HepG2 (cell line): ENCODE measurements around the gene IFT22. TPM values are rescaled to one million over a fixed set of nuclear protein-coding genes. Genes with fewer than 3 reads are reported as not detected.

ENCODE experiments used
- ATAC-seq: fragments of 200-7000 bp; cut with Tn5 transposase; 3 replicates; pipeline ENCODE4 v1.9.1; 2020; ENCODE audit warnings: mild to moderate bottlenecking, moderate library complexity
- BruUV-seq: library from RNA; stranded (reverse); fragments of 400-500 nt; replicated peaks from 2 replicates; lab custom pipeline; 2021; lab: Mats Ljungman, UMichigan
- CTCF ChIA-PET: fragments of 300-600 bp; formaldehyde crosslinking; extraction: SDS; loops from one replicate; lab custom pipeline; 2021; ENCODE audit warnings: low total read pairs, inconsistent platforms, low intra/inter-chr PET ratio; lab: Yijun Ruan, JAX
- POLR2A ChIA-PET: fragments of 350-600 bp; sonication (Branson Sonifier 250); formaldehyde crosslinking; loops from one replicate; lab custom pipeline; 2020; ENCODE audit warnings: antibody characterized with exemption, inconsistent platforms; lab: Yijun Ruan, JAX
- DNase-seq: peaks from one replicate; pipeline ENCODE4 v3.0.0-alpha.2; 2015; ENCODE audit warnings: low spot score
- FAIRE-seq: peaks from 3 replicates; lab custom pipeline; 2011; peaks lifted over from hg19 to GRCh38; lab: Jason Lieb, UNC
- H2AFZ ChIP-seq: one replicate; pipeline ENCODE4 v1.6.1; 2011; ENCODE audit warnings: low read length, inconsistent platforms
- H3K27ac ChIP-seq: fragments of 300-600 bp; 3 replicates; pipeline ENCODE4 v1.8.0; 2011; ENCODE audit warnings: mixed run types, mild to moderate bottlenecking, mixed read lengths, low read length, inconsistent platforms; ENCODE audit not compliant: insufficient read depth; ENCODE audit errors: extremely low read length
- H3K27me3 ChIP-seq, 2 experiments: fragments of 200-600 bp in 1 of 2; 2 replicates in 1 of 2; 3 replicates in 1 of 2; pipeline versions ENCODE4 v1.6.0 to v1.8.0; 2011; ENCODE audit warnings: low read length in 2 of 2, mild to moderate bottlenecking in 2 of 2, moderate library complexity in 2 of 2, inconsistent platforms in 1 of 2; ENCODE audit not compliant: insufficient read depth in 2 of 2, control insufficient read depth in 1 of 2
- H3K36me3 ChIP-seq, 2 experiments: fragments of 200-600 bp in 1 of 2; replicated peaks in 1 of 2; 2 replicates in 1 of 2; 3 replicates in 1 of 2; pipeline versions ENCODE4 v1.5.1 to v1.8.0; 2011; ENCODE audit warnings: low read length in 2 of 2, inconsistent platforms in 1 of 2; ENCODE audit not compliant: insufficient read depth in 2 of 2, control insufficient read depth in 1 of 2
- H3K4me1 ChIP-seq: 2 replicates; pipeline ENCODE4 v1.5.1; 2012; ENCODE audit warnings: low read length, inconsistent platforms; ENCODE audit not compliant: insufficient read depth
- H3K4me2 ChIP-seq: 2 replicates; pipeline ENCODE4 v1.6.0; 2011; ENCODE audit warnings: low read depth, low read length, inconsistent platforms
- H3K4me3 ChIP-seq, 3 experiments: fragments of 200-600 bp in 1 of 3; sonication (generic), shearing (Covaris generic) in 1 of 3; replicated peaks in 1 of 3; 2 replicates each; pipeline ENCODE4 v1.5.1; 2011 to 2016; ENCODE audit warnings: low read length in 3 of 3, inconsistent platforms in 2 of 3, low read depth in 2 of 3, mild to moderate bottlenecking in 2 of 3, control low read depth in 1 of 3, mixed read lengths in 1 of 3; ENCODE audit not compliant: insufficient read depth in 1 of 3
- H3K79me2 ChIP-seq: one replicate; pipeline ENCODE4 v1.6.1; 2011; ENCODE audit warnings: low read length, inconsistent platforms; ENCODE audit not compliant: insufficient read depth
- H3K9ac ChIP-seq: 2 replicates; pipeline ENCODE4 v1.6.0; 2011; ENCODE audit warnings: mild to moderate bottlenecking, low read depth, low read length, inconsistent platforms; ENCODE audit not compliant: insufficient read depth
- H3K9me3 ChIP-seq: 2 replicates; pipeline ENCODE4 v1.5.1; 2012; ENCODE audit warnings: mild to moderate bottlenecking, low read length
- H4K20me1 ChIP-seq: 2 replicates; pipeline ENCODE4 v1.6.0; 2011; ENCODE audit warnings: inconsistent platforms, mild to moderate bottlenecking, low read length, moderate library complexity; ENCODE audit not compliant: insufficient read depth
- CBFB ChIP-seq: sonication (generic); formaldehyde crosslinking; IDR thresholded peaks from 2 replicates; pipeline ENCODE4 v1.4.0; 2020; ENCODE audit warnings: missing genetic modification reagents
- DRAP1 ChIP-seq: IDR thresholded peaks from 2 replicates; pipeline ENCODE4 v1.6.1; 2016; ENCODE audit warnings: missing genetic modification reagents, missing compliant biosample characterization
- ELF4 ChIP-seq: sonication (generic); formaldehyde crosslinking; IDR thresholded peaks from 2 replicates; pipeline ENCODE4 v1.5.0; 2020; ENCODE audit warnings: missing genetic modification reagents, mild to moderate bottlenecking, moderate library complexity, borderline replicate concordance
- EP300 ChIP-seq, 3 experiments: sonication (generic) in 1 of 3; formaldehyde crosslinking in 1 of 3; IDR thresholded peaks; 2 replicates each; pipeline versions ENCODE4 v1.5.1 to v1.6.1; 2011 to 2020; ENCODE audit warnings: low read depth in 2 of 3, low read length in 2 of 3, borderline replicate concordance in 1 of 3, improper control_type of control experiment in 1 of 3, mild to moderate bottlenecking in 1 of 3, missing genetic modification reagents in 1 of 3, moderate library complexity in 1 of 3
- GTF3A ChIP-seq: sonication (generic); formaldehyde crosslinking; conservative IDR thresholded peaks from 2 replicates; pipeline ENCODE4 v1.4.0; 2020; ENCODE audit warnings: mild to moderate bottlenecking, missing genetic modification reagents
- HMGXB3 ChIP-seq: sonication (generic); formaldehyde crosslinking; IDR thresholded peaks from 2 replicates; pipeline ENCODE4 v1.4.0; 2020; ENCODE audit warnings: missing genetic modification reagents, borderline replicate concordance
- HOXA9 ChIP-seq: sonication (generic); formaldehyde crosslinking; IDR thresholded peaks from 2 replicates; pipeline ENCODE4 v1.8.1; 2022; ENCODE audit warnings: missing genetic modification reagents, mild to moderate bottlenecking, moderate library complexity, borderline replicate concordance
- IRF2 ChIP-seq: IDR thresholded peaks from 2 replicates; pipeline ENCODE4 v1.6.1; 2018; ENCODE audit warnings: missing genetic modification reagents, missing compliant biosample characterization
- KLF11 ChIP-seq: IDR thresholded peaks from 2 replicates; pipeline ENCODE4 v1.6.1; 2016; ENCODE audit warnings: missing compliant biosample characterization
- MEIS2 ChIP-seq: sonication (generic); formaldehyde crosslinking; IDR thresholded peaks from 2 replicates; pipeline ENCODE4 v1.9.0; 2021; ENCODE audit warnings: mild to moderate bottlenecking, missing genetic modification reagents
- NR2F1 ChIP-seq, 2 experiments: fragments of 450-650 bp in 1 of 2; formaldehyde crosslinking in 1 of 2; IDR thresholded peaks; 2 replicates each; pipeline versions ENCODE4 v1.5.0 to v1.6.1; 2016 to 2020; ENCODE audit warnings: mild to moderate bottlenecking in 1 of 2, missing compliant biosample characterization in 1 of 2, missing genetic modification reagents in 1 of 2, moderate library complexity in 1 of 2
- RBM39 ChIP-seq: fragments of 200-400 bp; formaldehyde crosslinking; IDR thresholded peaks from one replicate; pipeline ENCODE4 v1.6.1; 2018; ENCODE audit warnings: antibody characterized with exemption, mild to moderate bottlenecking, low read depth, low read length; ENCODE audit not compliant: poor library complexity, severe bottlenecking
- SP140L ChIP-seq: sonication (generic); formaldehyde crosslinking; IDR thresholded peaks from 2 replicates; pipeline ENCODE4 v1.4.0; 2020; ENCODE audit warnings: missing genetic modification reagents, borderline replicate concordance
- SP2 ChIP-seq: sonication (generic); formaldehyde crosslinking; IDR thresholded peaks from 2 replicates; pipeline ENCODE4 v1.5.1; 2020; ENCODE audit warnings: mild to moderate bottlenecking, missing genetic modification reagents
- ZBTB7B ChIP-seq: sonication (generic); formaldehyde crosslinking; IDR thresholded peaks from 2 replicates; pipeline ENCODE4 v1.4.0; 2020; ENCODE audit warnings: missing genetic modification reagents
- ZNF124 ChIP-seq: sonication (generic); formaldehyde crosslinking; IDR thresholded peaks from 2 replicates; pipeline ENCODE4 v1.4.0; 2020; ENCODE audit warnings: missing genetic modification reagents
- ZNF607 ChIP-seq: sonication (generic); formaldehyde crosslinking; IDR thresholded peaks from 2 replicates; pipeline ENCODE4 v1.5.1; 2020; ENCODE audit warnings: missing genetic modification reagents, mild to moderate bottlenecking, borderline replicate concordance
- ZNF709 ChIP-seq: sonication (generic); formaldehyde crosslinking; IDR thresholded peaks from 2 replicates; pipeline ENCODE4 v1.5.0; 2020; ENCODE audit warnings: mild to moderate bottlenecking, missing genetic modification reagents
- WGBS: methylation state at CpG from one replicate; pipeline ENCODE4 v1.1.6; 2017; ENCODE audit warnings: low lambda C conversion rate; 5-methylcytosine and 5-hydroxymethylcytosine counted together
- in situ Hi-C: cut with HindIII; loops from 2 replicates; pipeline ENCODE4 v1.10.0; 2017; ENCODE audit warnings: low pct_unique_long_range_greater_than_20kb; ENCODE audit not compliant: extremely low pct_ligation_motif_present
- intact Hi-C: fragments of 100-400 bp; cut with micrococcal nuclease; formaldehyde crosslinking; loops from one replicate; pipeline ENCODE4 v1.10.0; 2022; ENCODE audit not compliant: unreplicated experiment
- polyA plus RNA-seq, 8 experiments: library from polyadenylated mRNA; depleted of rRNA in 3 of 8; stranded (reverse) in 7 of 8; unstranded in 1 of 8; fragments of >200 nt; fragmentation: Illumina TruSeq in 4 of 8; extraction: Trizol in 4 of 8; gene quantifications; 2 replicates each; pipeline versions ENCODE4 v1.2.1 to v1.2.3, GENCODE V29; 2011 to 2016; ENCODE audit warnings: low read depth in 4 of 8, missing spikeins in 1 of 8, mixed read lengths in 1 of 8; ENCODE audit not compliant: insufficient read depth in 1 of 8
- total RNA-seq, 5 experiments: library from RNA; depleted of rRNA; stranded (reverse); fragments of >200 nt; fragmentation: Illumina TruSeq; extraction: Trizol; gene quantifications; 2 replicates each; pipeline ENCODE4 v1.2.3, GENCODE V29; 2016; ENCODE audit warnings: low read depth in 1 of 5
- TF ChIP-seq, protein P1 (sequence below): sonication (generic); formaldehyde crosslinking; IDR thresholded peaks from 2 replicates; pipeline ENCODE4 v1.4.0; 2020; ENCODE audit warnings: missing genetic modification reagents, borderline replicate concordance

Gene IFT22
- total and polyA plus RNA-seq, 2 of the 13 experiments (the other 11 are each of a cell fraction or from before 2014, with no cell fraction given): 8.9 to 14.5 TPM

GRCh38 chr7:101273206-101273605 lies 48.4 kb downstream of the IFT22 start:
- in situ Hi-C loops: no loop called here
- Histone ChIP-seq H3K27me3 (no peaks in the 10 kb centered on the region), H4K20me1 (no peaks in the 10 kb centered on the region), H3K4me1 (no peaks in the 10 kb centered on the region), H3K9me3 (no peaks in the 10 kb centered on the region), H2AFZ (no peak overlapping the region), H3K9ac (no peak overlapping the region), H3K4me3 (no peak overlapping the region), H3K36me3 (no peaks in the 10 kb centered on the region), H3K79me2 (no peaks in the 10 kb centered on the region), H3K27ac (no peak overlapping the region), H3K4me2 (no peak overlapping the region)
- TF ChIP-seq ZBTB7B (CRISPR knock-in tag) (no peak), RBM39 (no peak), EP300 (IDR thresholded peaks at IDR 0.05; ENCODE audit: low read depth in 2 of 2, low read length in 2 of 2) (no peak), EP300 (CRISPR knock-in tag; IDR thresholded peaks at IDR 0.05; ENCODE audit: borderline replicate concordance) (no peak), ZNF124 (CRISPR knock-in tag) (no peak), GTF3A (no peak), CBFB (no peak), ELF4 (CRISPR knock-in tag) (no peak), ZNF607 (no peak), IRF2 (CRISPR knock-in tag) (no peak), KLF11 (CRISPR knock-in tag) (no peak), ZNF709 (CRISPR knock-in tag) (no peak), SP140L (CRISPR knock-in tag) (no peak), MEIS2 (CRISPR knock-in tag) (no peak), HMGXB3 (CRISPR knock-in tag) (no peak), SP2 (CRISPR knock-in tag) (no peak), NR2F1 (CRISPR knock-in tag; IDR thresholded peaks at IDR 0.05) (no peak), DRAP1 (no peak), HOXA9 (no peak)
- TF ChIP-seq, protein P1, sequence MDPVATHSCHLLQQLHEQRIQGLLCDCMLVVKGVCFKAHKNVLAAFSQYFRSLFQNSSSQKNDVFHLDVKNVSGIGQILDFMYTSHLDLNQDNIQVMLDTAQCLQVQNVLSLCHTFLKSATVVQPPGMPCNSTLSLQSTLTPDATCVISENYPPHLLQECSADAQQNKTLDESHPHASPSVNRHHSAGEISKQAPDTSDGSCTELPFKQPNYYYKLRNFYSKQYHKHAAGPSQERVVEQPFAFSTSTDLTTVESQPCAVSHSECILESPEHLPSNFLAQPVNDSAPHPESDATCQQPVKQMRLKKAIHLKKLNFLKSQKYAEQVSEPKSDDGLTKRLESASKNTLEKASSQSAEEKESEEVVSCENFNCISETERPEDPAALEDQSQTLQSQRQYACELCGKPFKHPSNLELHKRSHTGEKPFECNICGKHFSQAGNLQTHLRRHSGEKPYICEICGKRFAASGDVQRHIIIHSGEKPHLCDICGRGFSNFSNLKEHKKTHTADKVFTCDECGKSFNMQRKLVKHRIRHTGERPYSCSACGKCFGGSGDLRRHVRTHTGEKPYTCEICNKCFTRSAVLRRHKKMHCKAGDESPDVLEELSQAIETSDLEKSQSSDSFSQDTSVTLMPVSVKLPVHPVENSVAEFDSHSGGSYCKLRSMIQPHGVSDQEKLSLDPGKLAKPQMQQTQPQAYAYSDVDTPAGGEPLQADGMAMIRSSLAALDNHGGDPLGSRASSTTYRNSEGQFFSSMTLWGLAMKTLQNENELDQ (CRISPR knock-in tag): no peak
- FAIRE-seq (no peak), ATAC-seq (no peak), DNase-seq (no peak)
- no TSS peak for BruUV-seq
- intact Hi-C loops: no loop called here
- ChIA-PET POLR2A (no interaction called here), CTCF (no interaction called here)
- 32% methylated on average over 4 of the region's 4 CpGs for WGBS
